Superior temporal gyrus (tissue), 1 donor: ENCODE results near the gene JCHAIN.
"Not testable (repeated sequence)": the region's sequence is repeated elsewhere in the genome, so short reads cannot be mapped to it uniquely, and the experiment has no call there.

Experiments used
- DNase-seq: peaks from one replicate; pipeline ENCODE4 v3.0.0-alpha.2; 2016; ENCODE audit errors: extremely low spot score

JCHAIN gene

DNA sequence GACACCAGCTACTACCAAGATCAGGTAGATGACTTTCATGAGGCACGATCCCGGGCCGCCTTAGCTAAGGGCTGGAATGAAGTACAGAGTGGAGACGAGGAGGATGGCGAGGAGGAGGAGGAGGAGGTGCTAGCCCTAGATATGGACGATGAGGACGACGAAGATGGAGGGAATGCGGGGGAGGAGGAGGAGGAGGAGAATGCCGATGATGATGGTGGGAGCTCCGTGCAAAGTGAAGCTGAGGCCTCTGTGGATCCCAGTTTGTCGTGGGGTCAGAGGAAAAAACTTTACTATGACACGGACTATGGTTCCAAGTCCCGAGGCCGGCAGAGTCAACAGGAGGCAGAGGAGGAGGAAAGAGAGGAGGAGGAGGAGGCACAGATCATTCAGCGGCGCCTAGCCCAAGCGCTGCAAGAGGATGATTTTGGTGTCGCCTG lies 22.5 kb upstream of the JCHAIN start:
- no peak for DNase-seq

DNA sequence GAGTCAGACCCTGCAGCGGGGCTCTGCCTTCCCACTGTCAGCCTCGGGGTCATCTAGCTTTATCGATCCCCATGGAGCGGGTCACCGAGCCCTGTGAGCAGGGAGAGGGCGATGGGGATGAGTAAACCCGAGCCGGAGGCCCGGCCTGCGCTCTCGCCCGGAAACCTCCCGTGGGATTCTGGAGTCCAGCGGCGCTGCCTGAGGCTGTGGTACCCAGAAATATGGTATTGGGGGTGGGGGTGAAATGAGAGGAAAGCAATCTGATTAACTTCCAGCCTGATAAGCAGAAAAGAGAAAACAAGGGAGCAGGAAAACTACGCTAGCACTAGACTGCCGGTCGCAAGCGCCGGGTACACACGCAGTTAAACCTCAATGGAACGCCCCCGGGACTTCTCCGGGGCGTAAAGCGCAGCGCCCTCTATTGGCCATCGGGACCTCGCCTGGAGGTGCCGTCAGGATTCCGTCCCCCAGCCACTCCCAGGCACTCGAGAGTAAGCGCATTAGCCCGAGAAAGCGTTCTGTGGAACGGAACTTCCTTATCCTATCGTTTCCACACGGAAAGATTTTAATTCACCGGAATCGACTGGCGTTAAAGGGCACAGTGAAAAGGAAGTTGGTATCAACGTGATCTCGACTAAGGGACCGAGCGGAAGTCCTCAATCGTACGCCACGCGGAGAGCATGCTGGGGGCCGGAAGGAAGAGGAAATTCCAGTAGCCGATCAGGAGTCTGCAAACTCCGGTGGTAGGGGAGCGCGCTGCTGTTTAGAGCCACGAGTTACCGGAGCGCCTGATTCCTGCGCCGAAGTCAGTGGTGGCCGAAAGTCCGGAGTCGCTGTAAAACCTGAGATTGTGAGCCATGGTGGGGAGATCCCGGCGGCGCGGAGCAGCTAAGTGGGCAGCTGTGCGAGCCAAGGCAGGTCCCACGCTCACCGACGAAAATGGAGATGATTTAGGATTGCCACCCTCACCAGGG lies 21.8 kb upstream of the JCHAIN start, which contains the start of gene UTP3:
TSS of gene UTP3 (plus strand) at position 712 of the 974 bp plus-strand sequence. CDS start at position 858, 146 bp downstream.
- DNase-seq = peak; percentile 100

DNA sequence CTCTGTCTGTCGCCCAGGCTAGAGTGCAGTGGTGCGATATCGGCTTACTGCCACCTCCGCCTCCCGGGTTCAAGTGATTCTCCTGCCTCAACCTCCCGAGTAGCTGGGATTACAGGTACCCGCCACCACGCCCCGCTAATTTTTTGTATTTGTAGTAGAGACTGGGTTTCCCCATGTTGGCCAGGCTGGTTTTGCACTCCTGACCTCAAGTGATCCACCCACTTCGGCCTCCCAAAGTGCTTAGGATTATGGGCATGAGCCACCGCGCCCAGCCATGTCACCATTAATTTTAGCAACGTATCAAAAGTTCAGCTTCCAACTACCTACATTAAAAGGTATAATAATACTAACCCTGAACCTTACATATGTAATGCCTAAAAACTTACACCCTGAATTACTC lies 21.1 kb upstream of the JCHAIN start:
- no peak for DNase-seq

DNA sequence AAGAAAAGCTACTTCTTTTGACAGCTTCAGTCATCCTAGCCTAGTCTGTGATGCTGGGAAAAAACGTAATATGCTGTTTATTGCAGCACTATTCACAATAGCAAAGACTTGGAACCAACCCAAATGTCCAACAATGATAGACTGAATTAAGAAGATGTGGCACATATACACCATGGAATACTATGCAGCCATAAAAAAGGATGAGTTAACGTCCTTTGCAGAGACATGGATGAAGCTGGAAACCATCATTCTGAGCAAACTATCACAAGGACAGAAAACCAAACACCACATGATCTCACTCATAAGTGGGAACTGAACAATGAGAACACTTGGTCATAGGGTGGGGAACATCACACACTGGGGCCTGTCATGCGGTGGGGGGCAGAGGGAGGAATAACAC lies 15.8 kb upstream of the JCHAIN start:
- not testable (repeated sequence) for DNase-seq

DNA sequence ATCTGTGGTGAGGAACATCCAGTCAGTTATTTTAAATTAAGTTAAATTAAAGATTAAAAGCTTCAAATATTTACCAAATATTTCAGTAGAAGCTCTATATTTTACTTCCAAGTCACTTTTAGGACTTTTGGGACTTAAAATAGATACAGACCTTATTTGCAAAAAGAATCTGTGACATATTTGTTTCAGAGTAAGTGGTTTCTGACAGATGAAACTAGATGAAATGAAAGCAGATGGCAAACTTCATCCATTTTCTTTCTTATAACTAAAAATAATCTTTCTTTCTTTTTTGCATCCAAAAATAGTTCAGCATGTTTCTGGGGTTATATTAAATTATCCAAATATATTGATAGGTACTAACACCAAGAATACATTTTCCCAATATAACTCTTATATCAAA lies 15.4 kb upstream of the JCHAIN start:
- DNase-seq = no peak

DNA sequence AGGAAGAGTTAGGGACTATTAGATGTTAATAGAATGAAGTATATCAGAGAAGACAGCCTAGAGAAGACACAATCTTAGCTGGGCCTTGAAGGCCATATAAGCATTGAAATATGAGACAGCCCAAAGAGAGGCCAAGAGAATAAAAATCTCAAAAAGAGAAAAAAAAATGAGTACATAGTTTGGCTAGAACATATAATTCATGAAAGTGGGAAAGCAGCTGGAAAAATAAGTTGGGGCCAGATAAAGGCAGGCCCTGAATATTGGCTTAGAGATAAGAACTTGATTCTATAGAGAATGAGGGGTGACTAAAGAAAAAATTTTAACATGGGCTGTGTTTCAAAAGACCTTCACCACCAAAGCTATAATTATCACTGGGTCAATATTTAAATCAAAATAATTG lies 14.6 kb upstream of the JCHAIN start:
- DNase-seq = no peak

DNA sequence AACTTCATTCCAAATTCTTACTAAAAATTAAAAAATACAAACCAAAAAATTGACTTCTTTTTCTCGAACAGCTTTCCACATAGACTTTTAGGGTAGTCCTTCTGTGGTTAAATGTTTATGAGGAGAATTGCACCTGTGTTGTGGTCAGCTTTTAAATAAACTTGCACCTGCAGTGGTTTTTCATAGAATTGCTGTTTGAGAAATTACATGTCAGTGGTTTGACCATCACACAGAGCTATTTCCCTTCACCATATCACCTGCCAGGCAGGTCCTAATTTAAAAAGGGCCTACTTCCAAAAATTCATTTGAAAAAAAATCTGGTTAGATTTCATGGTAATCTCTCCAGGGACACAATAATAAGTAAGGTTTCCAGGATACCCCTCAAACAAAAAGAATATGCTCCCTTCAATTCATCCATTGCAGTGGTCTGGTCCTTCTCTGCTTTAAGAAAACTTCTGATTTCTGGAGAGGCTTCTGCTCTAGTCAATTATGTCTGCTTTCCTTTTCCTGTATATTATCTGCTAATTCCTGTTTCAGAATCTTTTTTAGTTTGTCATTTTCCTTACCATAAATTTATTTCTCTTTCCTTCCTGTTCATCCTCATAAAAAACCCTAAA lies 12.2 kb upstream of the JCHAIN start:
- no peak for DNase-seq

DNA sequence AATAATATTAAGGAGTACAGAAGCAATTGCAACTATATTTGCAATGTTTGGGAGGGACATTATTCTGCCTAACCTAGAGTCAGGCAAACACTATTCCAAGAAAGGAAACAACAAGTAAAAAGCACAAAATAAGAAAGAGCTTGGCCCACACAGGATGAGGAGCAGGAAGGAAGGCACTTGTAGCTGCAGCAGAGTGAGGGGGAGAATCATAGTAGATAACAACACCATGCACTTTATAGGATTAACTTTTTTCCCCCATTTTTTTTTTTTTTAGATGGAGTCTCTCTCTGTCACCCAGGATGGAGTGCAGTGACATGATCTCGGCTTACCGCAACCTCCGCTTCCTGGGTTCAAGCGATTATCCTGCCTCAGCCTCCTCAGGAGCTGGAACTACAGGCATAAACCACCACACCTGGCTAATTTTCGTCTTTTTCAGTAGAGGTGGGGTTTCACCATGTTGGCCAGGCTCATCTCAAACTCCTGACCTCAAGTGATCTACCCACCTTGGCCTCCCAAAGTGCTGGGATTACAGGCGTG lies 10.3 kb upstream of the JCHAIN start:
- DNase-seq = no peak

DNA sequence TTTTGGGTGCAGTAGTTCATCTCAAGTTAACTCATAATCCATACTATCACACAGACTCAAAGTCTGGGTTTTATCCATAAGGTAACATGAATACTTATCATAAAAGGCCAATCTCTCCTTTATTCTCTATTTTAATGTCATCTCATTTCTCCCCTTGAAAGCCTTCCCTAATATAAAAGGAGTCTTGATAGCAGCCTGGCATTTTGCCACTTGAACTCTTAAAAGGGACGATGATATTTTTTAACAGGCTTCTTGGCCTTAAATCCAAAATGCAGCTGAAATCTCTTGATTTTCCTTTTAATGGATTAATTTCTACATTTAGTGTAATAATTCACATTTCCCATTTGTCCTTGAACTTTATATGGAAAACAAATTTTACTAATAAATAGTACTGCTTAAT lies 8.4 kb upstream of the JCHAIN start:
- DNase-seq = no peak

DNA sequence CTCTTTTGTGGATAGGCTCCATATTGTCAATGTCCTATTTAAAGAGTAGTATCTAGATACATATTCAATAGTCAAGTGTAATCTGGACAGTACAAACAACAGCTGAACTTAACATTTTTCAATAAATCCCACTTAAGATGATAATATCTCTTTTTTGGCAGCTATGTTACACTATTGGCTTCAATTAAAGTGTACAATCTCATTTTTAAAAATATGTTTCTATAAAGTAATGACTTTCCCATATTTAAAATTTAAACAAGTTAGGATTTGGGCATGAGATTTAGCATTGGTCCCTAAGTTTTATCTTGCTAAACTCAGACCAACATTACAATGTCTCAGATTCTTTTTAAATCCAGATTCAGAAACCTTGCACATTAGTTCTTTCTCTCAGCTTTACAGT lies 7.9 kb upstream of the JCHAIN start:
- no peak for DNase-seq

DNA sequence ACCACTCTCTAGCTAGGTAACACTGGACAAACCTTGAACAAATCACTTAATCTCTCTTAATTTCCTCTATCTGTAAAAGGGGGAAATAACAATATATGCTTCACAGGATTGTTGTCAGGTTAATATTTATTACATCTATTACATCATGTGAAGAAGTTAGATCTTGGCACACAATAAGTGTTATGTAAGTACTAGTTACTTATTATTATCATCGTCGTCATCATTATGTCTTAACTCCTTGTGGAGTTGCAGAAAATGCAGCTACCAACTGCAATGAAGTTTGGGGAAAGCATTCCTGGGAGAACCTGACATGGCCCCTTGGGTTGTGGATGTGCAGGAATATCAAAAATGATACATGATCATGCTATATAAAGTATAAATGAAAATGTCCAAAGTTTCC lies 4.8 kb upstream of the JCHAIN start:
- DNase-seq = no peak

DNA sequence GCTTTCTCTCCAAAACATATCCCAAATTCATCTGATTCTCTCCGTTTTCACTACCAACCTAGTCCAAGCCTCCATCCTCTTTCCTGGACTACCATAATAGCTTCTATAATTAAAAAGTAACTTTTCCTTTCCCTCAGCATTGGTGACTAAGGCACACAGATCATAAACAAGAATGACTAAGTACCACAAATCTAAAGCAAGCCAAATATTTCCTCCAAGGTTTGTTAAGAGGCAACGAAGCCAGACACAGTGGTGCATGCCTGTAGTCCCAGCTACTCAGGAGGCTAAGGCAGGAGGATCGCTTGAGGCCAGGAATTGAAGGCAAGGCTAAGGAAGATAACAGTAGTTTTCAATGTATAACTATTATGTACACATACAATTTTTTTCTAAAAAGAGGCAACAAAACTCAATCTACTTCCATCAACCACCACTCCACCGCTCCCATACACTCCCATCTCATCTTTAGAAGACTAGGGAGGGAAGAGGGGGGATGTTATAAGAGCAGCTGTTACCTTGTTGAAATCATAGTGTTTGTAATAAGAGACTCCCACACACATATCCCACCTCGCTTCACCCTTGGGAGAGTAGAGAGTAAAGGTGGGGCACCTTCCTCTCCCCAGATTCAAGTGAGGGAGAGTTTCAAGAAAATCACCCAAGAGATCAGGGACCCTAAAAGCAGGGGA lies 4.2 kb upstream of the JCHAIN start:
- DNase-seq = no peak

DNA sequence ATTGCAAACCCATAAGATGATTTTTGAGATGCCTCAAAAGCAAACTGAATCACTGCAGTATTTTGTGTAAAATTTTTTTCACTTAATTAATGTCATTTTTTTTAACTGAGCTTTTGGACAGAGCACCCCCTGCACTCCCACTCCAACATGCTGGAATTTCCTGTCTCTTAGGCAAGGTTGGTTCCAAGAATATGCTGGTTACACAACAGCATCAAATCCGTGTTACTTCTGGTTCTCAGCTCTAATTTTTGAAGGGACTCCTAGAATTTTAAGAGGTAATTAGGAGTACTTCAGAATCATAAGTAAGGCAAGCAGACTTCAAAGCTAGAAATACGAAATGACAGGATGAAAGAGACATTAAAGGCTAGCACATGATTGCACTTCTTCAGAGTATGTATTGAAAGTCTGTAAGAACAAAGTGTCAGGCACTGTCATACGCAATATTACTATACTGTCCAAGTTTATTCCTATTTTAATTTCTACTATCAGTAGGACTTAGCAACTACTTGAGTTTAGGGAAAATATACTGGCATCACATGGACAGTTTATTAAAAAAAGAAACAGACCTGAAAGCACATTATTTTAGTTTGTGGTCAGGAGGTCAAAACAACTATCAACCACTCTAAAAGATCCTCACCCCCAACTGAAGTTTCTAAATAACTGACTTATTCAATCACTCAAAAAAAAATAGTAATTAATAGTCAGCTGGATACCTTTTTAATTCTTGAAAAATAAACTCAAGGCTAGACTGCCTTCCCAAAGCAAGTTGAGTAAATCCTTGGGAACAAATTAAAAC lies 1.6 kb upstream of the JCHAIN start:
- no peak for DNase-seq

DNA sequence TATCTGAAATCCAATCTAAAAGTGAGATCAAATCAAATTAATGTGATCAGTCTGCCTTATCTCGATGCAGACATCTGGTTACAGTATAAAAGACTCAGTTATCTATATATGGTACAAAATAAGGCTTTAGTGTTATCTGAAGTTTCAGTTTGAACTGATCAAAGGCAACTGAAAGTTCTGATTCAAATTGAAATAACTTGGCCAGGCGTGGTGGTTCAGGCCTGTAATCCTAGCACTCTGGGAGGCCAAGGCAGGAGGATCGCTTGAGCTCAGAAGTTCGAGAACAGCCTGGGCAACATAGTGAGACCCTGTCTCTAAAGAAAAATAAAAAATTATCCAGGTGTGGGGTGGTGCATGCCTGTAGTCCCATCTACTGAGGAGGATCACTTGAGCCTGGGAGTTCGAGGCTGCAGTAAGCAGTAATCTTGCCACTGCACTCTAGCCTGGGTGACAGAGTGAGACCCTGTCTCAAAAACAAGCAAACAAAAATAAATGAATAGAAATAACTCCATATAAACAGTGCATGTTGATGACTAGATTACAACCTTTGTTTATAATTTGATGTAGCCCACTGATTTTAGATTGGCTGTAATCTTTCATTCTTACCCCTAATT lies 4.9 kb downstream of the JCHAIN start:
- not testable (repeated sequence) for DNase-seq

DNA sequence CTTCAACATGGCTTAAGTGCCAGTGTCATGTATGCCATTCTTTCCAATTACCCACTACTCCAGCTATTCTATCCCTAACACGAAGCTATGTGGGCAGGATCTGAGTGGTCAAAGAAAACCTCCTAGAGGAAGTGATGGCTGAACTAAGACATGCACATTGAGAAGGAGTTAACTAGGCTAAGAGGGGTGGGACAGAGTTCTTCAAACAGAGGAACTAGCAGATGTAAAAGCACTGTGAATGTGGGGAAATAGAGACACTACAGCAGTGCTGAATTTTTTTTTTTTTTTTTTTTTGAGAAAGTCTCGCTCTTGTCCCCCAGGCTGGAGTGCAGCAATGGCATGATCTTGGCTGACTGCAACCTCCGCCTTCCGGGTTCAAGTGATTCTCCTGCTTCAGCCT lies 6.2 kb downstream of the JCHAIN start:
- DNase-seq = no peak

DNA sequence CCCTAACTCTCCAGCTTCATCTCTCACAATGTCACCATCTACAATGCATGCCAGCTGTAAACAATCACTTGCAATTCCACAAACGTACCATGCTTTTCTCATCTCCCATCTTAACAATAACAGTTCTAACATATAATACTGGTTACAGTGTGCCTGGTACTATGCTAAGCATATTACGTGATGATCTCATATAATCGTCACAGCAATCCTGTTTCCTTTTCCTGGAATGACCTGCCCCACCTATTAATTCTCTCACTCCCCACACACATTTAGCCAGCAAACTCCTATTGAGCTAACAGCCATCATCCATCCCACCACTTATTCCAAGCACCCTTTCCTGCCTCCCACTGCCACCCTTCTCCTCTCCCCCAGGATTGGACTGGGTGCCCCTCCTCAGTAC lies 7.9 kb downstream of the JCHAIN start:
- no peak for DNase-seq

DNA sequence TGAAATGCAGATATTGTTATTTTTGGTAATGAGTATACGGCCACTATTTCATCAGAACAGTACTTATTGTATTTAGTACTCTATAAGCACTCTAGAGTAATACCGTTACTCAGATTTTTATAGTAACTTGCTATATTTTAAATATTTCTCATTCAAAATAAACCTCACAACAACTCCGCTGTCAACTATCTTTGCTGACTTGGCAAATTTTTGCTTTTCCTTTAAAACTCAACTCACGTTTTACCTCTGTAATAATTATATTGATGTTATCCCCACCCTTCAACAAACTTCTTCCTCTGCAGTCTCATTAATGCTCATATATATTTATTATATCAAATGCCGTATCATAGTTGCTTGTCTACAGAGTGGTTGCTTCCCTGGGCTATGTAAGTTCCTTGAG lies 9.0 kb downstream of the JCHAIN start:
- DNase-seq = no peak

DNA sequence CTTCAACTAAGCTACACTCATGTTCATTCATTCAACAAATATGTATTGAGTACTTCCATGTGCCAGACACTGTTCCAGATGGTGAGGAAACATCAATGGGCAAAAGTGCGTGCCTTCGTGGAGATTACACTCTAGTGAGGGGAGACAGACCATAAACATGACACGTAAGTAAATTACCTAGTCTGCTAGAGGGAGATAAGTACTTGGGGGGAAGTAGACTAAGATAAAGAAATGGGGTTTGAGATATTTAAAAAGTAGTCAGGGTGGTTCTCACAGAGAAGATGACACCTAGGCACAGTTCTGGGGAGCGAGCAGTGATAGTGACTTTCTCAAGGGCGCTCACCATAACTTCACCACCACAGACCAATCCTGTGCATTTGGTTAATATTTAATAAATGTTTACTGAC lies 11.7 kb downstream of the JCHAIN start:
- DNase-seq = no peak

DNA sequence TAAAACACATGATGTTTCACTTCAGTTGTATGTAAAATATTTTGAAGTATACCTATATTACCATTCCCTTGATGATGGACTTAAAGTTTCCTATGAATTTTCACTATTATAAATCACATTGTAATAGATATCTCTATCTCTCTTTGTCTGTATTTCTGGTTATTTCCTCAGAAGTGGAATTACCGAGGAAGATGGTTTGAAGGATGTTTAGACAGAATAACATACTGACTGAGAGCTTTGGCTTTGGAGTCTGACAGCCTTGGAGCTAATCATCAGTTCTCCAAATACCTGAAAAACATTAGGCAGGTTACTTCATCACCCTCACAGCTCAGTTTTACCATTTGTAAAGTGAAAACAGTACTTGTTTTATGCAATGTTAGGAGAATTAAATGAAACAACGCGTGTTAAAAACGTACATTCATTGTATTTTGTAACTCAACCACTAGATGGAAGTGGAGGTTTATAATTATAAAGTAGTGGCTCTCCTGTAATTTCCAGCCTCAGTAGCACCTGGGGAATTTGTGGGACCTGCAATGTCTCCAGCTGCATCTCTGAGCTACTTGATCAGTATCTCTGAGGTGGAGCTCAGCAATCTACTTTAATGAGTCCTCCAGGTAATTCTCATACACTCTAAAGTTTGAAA lies 14.3 kb downstream of the JCHAIN start:
- peak; percentile 75 for DNase-seq

DNA sequence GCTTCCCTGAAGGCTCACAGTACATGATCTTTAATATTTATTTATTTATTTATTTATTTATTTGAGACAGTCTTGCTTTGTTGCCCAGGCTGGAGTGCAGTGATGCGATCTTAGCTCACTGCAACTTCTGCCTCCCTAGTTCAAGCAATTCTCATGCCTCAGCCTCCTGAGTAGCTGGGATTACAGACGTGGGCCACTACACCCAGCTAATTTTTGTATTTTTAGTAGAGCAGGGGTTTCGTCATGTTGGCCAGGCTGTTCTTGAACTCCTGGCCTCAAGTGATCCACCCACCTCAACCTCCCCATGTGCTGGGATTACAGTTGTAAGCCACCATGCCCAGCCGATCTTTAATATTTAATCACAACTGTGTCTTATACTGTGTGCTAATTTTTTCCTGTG lies 15.6 kb downstream of the JCHAIN start:
- DNase-seq = not testable (repeated sequence)
